NCI-H2029 treated with DMSO at 0.1 percent for 48 hours (cell line): ENCODE measurements around the gene FEV.

Experiments
- DNase-seq: peaks from one replicate; lab custom pipeline; 2025; lab: John Stamatoyannopoulos, UW

Gene FEV

GRCh38 chr2:218993345-218994315 is 8.6 kb upstream of the FEV start, which contains the start of gene CRYBA2:
Gene CRYBA2, minus strand, starts transcription at chr2:218993422. Its CDS starts 246 bp downstream, at chr2:218993176.
- no peak for DNase-seq

GRCh38 chr2:218992703-218993344 is 7.8 kb upstream of the FEV start:
- DNase-seq = no peak

- DNase-seq = no peak
Observed at GRCh38 chr2:218992196-218992595, 7.2 kb upstream of the FEV start.

- DNase-seq = no peak
Observed at GRCh38 chr2:218991674-218992168, 6.7 kb upstream of the FEV start.

- no peak for DNase-seq
Observed at GRCh38 chr2:218990612-218991011, 5.6 kb upstream of the FEV start.

GRCh38 chr2:218990052-218990451 is 5.1 kb upstream of the FEV start:
- DNase-seq = no peak

- no peak for DNase-seq
Observed at GRCh38 chr2:218988650-218989049, 3.7 kb upstream of the FEV start.

- DNase-seq = no peak
Observed at GRCh38 chr2:218988164-218988563, 3.2 kb upstream of the FEV start.

GRCh38 chr2:218986148-218986761 is 1.3 kb upstream of the FEV start:
- no peak for DNase-seq

- no peak for DNase-seq
Observed at GRCh38 chr2:218985325-218986091, 524 bp upstream of the FEV start.

- DNase-seq = no peak
Observed at GRCh38 chr2:218984239-218985020, 554 bp downstream of the FEV start.

GRCh38 chr2:218983934-218984238 is 1.1 kb downstream of the FEV start:
- no peak for DNase-seq

GRCh38 chr2:218983263-218983933 is 1.6 kb downstream of the FEV start:
- no peak for DNase-seq

- DNase-seq = no peak
Observed at GRCh38 chr2:218982586-218983262, 2.3 kb downstream of the FEV start.

GRCh38 chr2:218981881-218982585 is 3.0 kb downstream of the FEV start:
- DNase-seq = no peak

- DNase-seq = no peak
Observed at GRCh38 chr2:218981390-218981880, 3.5 kb downstream of the FEV start.

GRCh38 chr2:218980735-218981389 is 4.1 kb downstream of the FEV start:
- DNase-seq = no peak

GRCh38 chr2:218979846-218980734 is 4.9 kb downstream of the FEV start:
- DNase-seq = peak; percentile 62
